ENCODE data around the gene NLRP6. TPM values are rescaled to one million over a fixed set of nuclear protein-coding genes. Genes with fewer than 3 reads are reported as not detected.
"Not testable (repeated sequence)": the region's sequence is repeated elsewhere in the genome, so short reads cannot be mapped to it uniquely, and the experiment has no call there.

Gene NLRP6
- total RNA-seq, 4 donors from 2014 or later: 0.15 to 1.3 (median 0.64) TPM

- TF ChIP-seq POLR2AphosphoS5 (IDR thresholded peaks at IDR 0.05): no peak
- TF ChIP-seq CTCF (IDR thresholded peaks at IDR 0.05): no peak
- TF ChIP-seq POLR2A (IDR thresholded peaks at IDR 0.05): no peak
- no peak for TF ChIP-seq EP300 (IDR thresholded peaks at IDR 0.05)
- no peaks in the 10 kb centered on the region for H3K36me3 ChIP-seq
- no peaks in the 10 kb centered on the region for H3K27me3 ChIP-seq
- no peak overlapping the region for H3K27ac ChIP-seq
- H3K4me1 ChIP-seq: peaks cover 20% of the 10 kb centered on the region
- WGBS: 92% methylated on average over 19 of the region's 23 CpGs
- no peak for DNase-seq (ENCODE audit: low spot score in 2 of 2)
- H3K4me3 ChIP-seq: no peak overlapping the region
- H3K9me3 ChIP-seq: no peaks in the 10 kb centered on the region
Observed at GRCh38 chr11:332651-333480, 54.7 kb downstream of the NLRP6 start.

GRCh38 chr11:333616-334263, 55.5 kb downstream of the NLRP6 start:
- H3K4me3 ChIP-seq; H3K27me3 ChIP-seq; H3K9me3 ChIP-seq; H3K36me3 ChIP-seq; H3K27ac ChIP-seq; DNase-seq (ENCODE audit: low spot score in 2 of 2): not testable (repeated sequence)
- 85% methylated on average over 17 of the region's 17 CpGs for WGBS
- H3K4me1 ChIP-seq: peaks cover 16% of the 10 kb centered on the region

GRCh38 chr11:334264-334994, 56.2 kb downstream of the NLRP6 start:
- H3K4me3 ChIP-seq: no peak overlapping the region
- TF ChIP-seq POLR2A (IDR thresholded peaks at IDR 0.05) (no peak), CTCF (IDR thresholded peaks at IDR 0.05) (no peak), EP300 (IDR thresholded peaks at IDR 0.05) (no peak)
- peaks cover 16% of the 10 kb centered on the region for H3K4me1 ChIP-seq
- no peak for DNase-seq (ENCODE audit: low spot score in 2 of 2)
- no peaks in the 10 kb centered on the region for H3K27me3 ChIP-seq
- H3K36me3 ChIP-seq: no peaks in the 10 kb centered on the region
- H3K27ac ChIP-seq: no peak overlapping the region
- 50% methylated on average over 25 of the region's 25 CpGs for whole genome bisulfite sequencing
- H3K9me3 ChIP-seq: no peaks in the 10 kb centered on the region

Other genes with a start within 250 kb of the NLRP6 start
- not detected for gene SCGB1C1, start 85.3 kb upstream of the NLRP6 start, total RNA-seq
- gene BET1L, start 71.0 kb upstream of the NLRP6 start, total RNA-seq: 10 to 100 TPM; 25.8 to 31.7 (median 27.9) TPM
- gene RIC8A, start 70.7 kb upstream of the NLRP6 start, total RNA-seq: 10 to 100 TPM; 62.4 to 90.1 (median 80.9) TPM
- gene SIRT3, start 42.1 kb upstream of the NLRP6 start, total RNA-seq: 10 to 100 TPM in 3 of 4 donors, 1 to 10 TPM in 1; 9.1 to 20.1 (median 13.3) TPM
- 10 to 100 TPM; 70.3 to 97.8 (median 87.3) TPM for gene PSMD13, start 41.4 kb upstream of the NLRP6 start, total RNA-seq
- gene PGGHG, start 10.7 kb downstream of the NLRP6 start, total RNA-seq: 10 to 100 TPM in 2 of 4 donors, 1 to 10 TPM in 2; 3.5 to 22.0 (median 8.1) TPM
- gene IFITM5, start 21.1 kb downstream of the NLRP6 start, total RNA-seq: not detected
- 10 to 100 TPM; 25.6 to 84.1 (median 45.1) TPM for gene IFITM2, start 29.4 kb downstream of the NLRP6 start, total RNA-seq
- 100 to 1,000 TPM in 1 of 4 donors, 10 to 100 TPM in 3; 50.7 to 128 (median 67.6) TPM for gene IFITM1, start 35.6 kb downstream of the NLRP6 start, total RNA-seq
- gene IFITM3, start 42.5 kb downstream of the NLRP6 start, total RNA-seq: 100 to 1,000 TPM in 2 of 4 donors, 10 to 100 TPM in 2; 69.6 to 160 (median 110) TPM
- 1 to 10 TPM; 1.2 to 3.0 (median 1.6) TPM for gene B4GALNT4, start 91.1 kb downstream of the NLRP6 start, total RNA-seq
- 100 to 1,000 TPM; 318 to 486 (median 428) TPM for gene PKP3, start 115.8 kb downstream of the NLRP6 start, total RNA-seq
- 10 to 100 TPM; 14.2 to 26.0 (median 16.5) TPM for gene SIGIRR, start 136.6 kb downstream of the NLRP6 start, total RNA-seq
- 100 to 1,000 TPM in 2 of 4 donors, 10 to 100 TPM in 2; 76.8 to 166 (median 103) TPM for gene ANO9, start 163.6 kb downstream of the NLRP6 start, total RNA-seq
- 10 to 100 TPM; 22.3 to 31.0 (median 25.3) TPM for gene PTDSS2, start 171.9 kb downstream of the NLRP6 start, total RNA-seq
- gene RNH1, start 228.8 kb downstream of the NLRP6 start, total RNA-seq: 100 to 1,000 TPM; 378 to 392 (median 383) TPM

Data from suprapubic skin (tissue), 4 donors.